Nephron (organoid): ENCODE measurements around the gene MED9.

Experiments used
- H3K27ac Mint-ChIP-seq, 3 experiments: 2 replicates each; pipeline ENCODE4 v1.8.0; 2020; ENCODE audit warnings: mixed read lengths in 3 of 3, mild to moderate bottlenecking in 2 of 3, moderate library complexity in 1 of 3
- H3K27me3 Mint-ChIP-seq: 2 replicates; pipeline ENCODE4 v1.8.0; 2021; ENCODE audit warnings: low read depth, mild to moderate bottlenecking, moderate library complexity, mixed read lengths
- H3K36me3 Mint-ChIP-seq: 2 replicates; pipeline ENCODE4 v1.8.0; 2020; ENCODE audit warnings: low read depth, mixed read lengths
- H3K4me1 Mint-ChIP-seq: 2 replicates; pipeline ENCODE4 v1.8.0; 2020; ENCODE audit warnings: mixed read lengths
- H3K4me3 Mint-ChIP-seq, 3 experiments: 2 replicates each; pipeline ENCODE4 v1.8.0; 2020; ENCODE audit warnings: mild to moderate bottlenecking in 3 of 3, mixed read lengths in 3 of 3, moderate library complexity in 2 of 3
- H3K9me3 Mint-ChIP-seq: 2 replicates; pipeline ENCODE4 v1.8.0; 2020; ENCODE audit warnings: mixed read lengths
- CTCF ChIP-seq, 3 experiments: fragments of 200-600 bp; sonication (generic); IDR thresholded peaks; one replicate each; pipeline ENCODE4 v1.5.0; 2021; ENCODE audit warnings: antibody characterized with exemption in 3 of 3; ENCODE audit not compliant: unreplicated experiment in 3 of 3

Gene MED9

GRCh38 chr17:17538417-17539391 is 61.9 kb downstream of the MED9 start:
- Mint-ChIP-seq H3K4me3 (no peak overlapping the region), H3K4me1 (peaks cover 26% of the 10 kb centered on the region), H3K27ac (peak overlapping the region in 2 of 3 experiments; percentile 7 to 68), H3K9me3 (no peaks in the 10 kb centered on the region), H3K27me3 (no peaks in the 10 kb centered on the region), H3K36me3 (no peaks in the 10 kb centered on the region)
- TF ChIP-seq CTCF (IDR thresholded peaks at IDR 0.05; ENCODE audit: unreplicated experiment in 3 of 3): no peak

GRCh38 chr17:17539591-17539990 is 62.8 kb downstream of the MED9 start:
- Mint-ChIP-seq H3K27me3 (no peaks in the 10 kb centered on the region), H3K9me3 (no peaks in the 10 kb centered on the region)
- no peak for TF ChIP-seq CTCF (IDR thresholded peaks at IDR 0.05; ENCODE audit: unreplicated experiment in 3 of 3)

GRCh38 chr17:17540278-17540906 is 63.6 kb downstream of the MED9 start:
- Mint-ChIP-seq H3K4me3 (no peak overlapping the region), H3K9me3 (no peaks in the 10 kb centered on the region), H3K36me3 (no peaks in the 10 kb centered on the region), H3K27me3 (no peaks in the 10 kb centered on the region), H3K27ac (peak overlapping the region in 1 of 3 experiments; percentile 51), H3K4me1 (peaks cover 31% of the 10 kb centered on the region)
- no peak for TF ChIP-seq CTCF (IDR thresholded peaks at IDR 0.05; ENCODE audit: unreplicated experiment in 3 of 3)

More at GRCh38 chr17:17539591-17539990, 62.8 kb downstream of the MED9 start:
- H3K36me3 Mint-ChIP-seq: no peaks in the 10 kb centered on the region
- no peak overlapping the region for H3K4me3 Mint-ChIP-seq
- peaks cover 29% of the 10 kb centered on the region for H3K4me1 Mint-ChIP-seq
- H3K27ac Mint-ChIP-seq: peak overlapping the region in 2 of 3 experiments; percentile 41 to 68

GRCh38 chr17:17540935-17541639 is 64.3 kb downstream of the MED9 start:
- Mint-ChIP-seq H3K4me3 (no peak overlapping the region), H3K27ac (peak overlapping the region in 1 of 3 experiments; percentile 51), H3K27me3 (no peaks in the 10 kb centered on the region), H3K9me3 (no peaks in the 10 kb centered on the region), H3K4me1 (peaks cover 38% of the 10 kb centered on the region), H3K36me3 (no peaks in the 10 kb centered on the region)
- TF ChIP-seq CTCF (IDR thresholded peaks at IDR 0.05; ENCODE audit: unreplicated experiment in 3 of 3): no peak

GRCh38 chr17:17541640-17542001 is 64.8 kb downstream of the MED9 start:
- H3K27me3 Mint-ChIP-seq: no peaks in the 10 kb centered on the region
- H3K36me3 Mint-ChIP-seq: no peaks in the 10 kb centered on the region
- H3K4me3 Mint-ChIP-seq: no peak overlapping the region
- H3K27ac Mint-ChIP-seq: peak overlapping the region in 1 of 3 experiments; percentile 51
- no peak for TF ChIP-seq CTCF (IDR thresholded peaks at IDR 0.05; ENCODE audit: unreplicated experiment in 3 of 3)
- peaks cover 40% of the 10 kb centered on the region for H3K4me1 Mint-ChIP-seq
- no peaks in the 10 kb centered on the region for H3K9me3 Mint-ChIP-seq
